HepG2 (cell line): ENCODE measurements around the gene UGT1A4. TPM values are rescaled to one million over a fixed set of nuclear protein-coding genes. Genes with fewer than 3 reads are reported as not detected.

Source experiments
- CHD4 ChIP-seq: fragments of 200-600 bp; sonication (generic); IDR thresholded peaks from 2 replicates; pipeline ENCODE4 v1.7.0; 2017; ENCODE audit warnings: mild to moderate bottlenecking, low read length, borderline replicate concordance
- ELF3 ChIP-seq: IDR thresholded peaks from 2 replicates; pipeline ENCODE4 v1.6.1; 2016; ENCODE audit warnings: missing genetic modification reagents, missing compliant biosample characterization
- IRF2 ChIP-seq: IDR thresholded peaks from 2 replicates; pipeline ENCODE4 v1.6.1; 2018; ENCODE audit warnings: missing genetic modification reagents, missing compliant biosample characterization
- KDM2A ChIP-seq: sonication (generic); formaldehyde crosslinking; IDR thresholded peaks from 2 replicates; pipeline ENCODE4 v1.4.0; 2020; ENCODE audit warnings: low read depth, missing genetic modification reagents, borderline replicate concordance
- LRRFIP1 ChIP-seq: sonication (generic); formaldehyde crosslinking; conservative IDR thresholded peaks from 2 replicates; pipeline ENCODE4 v1.4.0; 2020; ENCODE audit warnings: missing genetic modification reagents
- MEIS2 ChIP-seq: sonication (generic); formaldehyde crosslinking; IDR thresholded peaks from 2 replicates; pipeline ENCODE4 v1.9.0; 2021; ENCODE audit warnings: mild to moderate bottlenecking, missing genetic modification reagents
- NR2F1 ChIP-seq, 2 experiments: fragments of 450-650 bp in 1 of 2; formaldehyde crosslinking in 1 of 2; IDR thresholded peaks; 2 replicates each; pipeline versions ENCODE4 v1.5.0 to v1.6.1; 2016 to 2020; ENCODE audit warnings: mild to moderate bottlenecking in 1 of 2, missing compliant biosample characterization in 1 of 2, missing genetic modification reagents in 1 of 2, moderate library complexity in 1 of 2
- REST ChIP-seq, 2 experiments: IDR thresholded peaks; 2 replicates each; pipeline ENCODE4 v1.6.1; 2011 to 2012; ENCODE audit warnings: low read length in 2 of 2, borderline replicate concordance in 1 of 2, low read depth in 1 of 2, mild to moderate bottlenecking in 1 of 2, moderate library complexity in 1 of 2
- RXRA ChIP-seq: sonication (generic); formaldehyde crosslinking; IDR thresholded peaks from 2 replicates; pipeline ENCODE4 v1.5.1; 2020; ENCODE audit warnings: missing genetic modification reagents
- SMC3 ChIP-seq: IDR thresholded peaks from 2 replicates; pipeline ENCODE4 v1.6.1; 2011; ENCODE audit warnings: low read length, improper control_type of control experiment
- ZNF12 ChIP-seq: sonication (generic); formaldehyde crosslinking; IDR thresholded peaks from 2 replicates; pipeline ENCODE4 v1.5.0; 2020; ENCODE audit warnings: missing genetic modification reagents
- ZNF407 ChIP-seq: sonication (generic); formaldehyde crosslinking; IDR thresholded peaks from one replicate; pipeline ENCODE4 v1.5.1; 2020; ENCODE audit warnings: mild to moderate bottlenecking, missing genetic modification reagents; ENCODE audit errors: not compliant biosample characterization
- ZNF607 ChIP-seq: sonication (generic); formaldehyde crosslinking; IDR thresholded peaks from 2 replicates; pipeline ENCODE4 v1.5.1; 2020; ENCODE audit warnings: missing genetic modification reagents, mild to moderate bottlenecking, borderline replicate concordance
- ZNF616 ChIP-seq: sonication (generic); formaldehyde crosslinking; IDR thresholded peaks from 2 replicates; pipeline ENCODE4 v1.5.0; 2020; ENCODE audit warnings: low read depth, mild to moderate bottlenecking, missing genetic modification reagents
- polyA plus RNA-seq, 8 experiments: library from polyadenylated mRNA; depleted of rRNA in 3 of 8; stranded (reverse) in 7 of 8; unstranded in 1 of 8; fragments of >200 nt; fragmentation: Illumina TruSeq in 4 of 8; extraction: Trizol in 4 of 8; gene quantifications; 2 replicates each; pipeline versions ENCODE4 v1.2.1 to v1.2.3, GENCODE V29; 2011 to 2016; ENCODE audit warnings: low read depth in 4 of 8, missing spikeins in 1 of 8, mixed read lengths in 1 of 8; ENCODE audit not compliant: insufficient read depth in 1 of 8
- total RNA-seq, 5 experiments: library from RNA; depleted of rRNA; stranded (reverse); fragments of >200 nt; fragmentation: Illumina TruSeq; extraction: Trizol; gene quantifications; 2 replicates each; pipeline ENCODE4 v1.2.3, GENCODE V29; 2016; ENCODE audit warnings: low read depth in 1 of 5

UGT1A4 gene
- total and polyA plus RNA-seq, 2 of the 13 experiments (the other 11 are each of a cell fraction or from before 2014, with no cell fraction given), result not detected

GRCh38 chr2:233756429-233757081 lies 38.0 kb downstream of the UGT1A4 start (continued):
- TF ChIP-seq LRRFIP1 (no peak), ZNF407 (CRISPR knock-in tag) (no peak), IRF2 (CRISPR knock-in tag) (peak; percentile 54; the same call in 1 of the 2 replicates), CHD4 (peak; percentile 57; the same call in 1 of the 2 replicates), NR2F1 (CRISPR knock-in tag; IDR thresholded peaks at IDR 0.05) (peak; percentile 96 to 99), ZNF607 (CRISPR knock-in tag) (peak; percentile 78; the same call in 1 of the 2 replicates), RXRA (CRISPR knock-in tag) (peak; percentile 95; the same call in 1 of the 2 replicates), ZNF616 (CRISPR knock-in tag) (no peak), SMC3 (peak; percentile 13; the same call in 1 of the 2 replicates), ZNF12 (CRISPR knock-in tag) (peak; percentile 61; the same call in 1 of the 2 replicates), KDM2A (CRISPR knock-in tag) (no peak), REST (IDR thresholded peaks at IDR 0.05; ENCODE audit: borderline replicate concordance in 1 of 2, low read depth in 1 of 2, low read length in 2 of 2) (peak in 1 of 2 experiments; percentile 87; a peak in 2 of 4 replicates), MEIS2 (CRISPR knock-in tag) (peak; percentile 75; the same call in 1 of the 2 replicates), ELF3 (CRISPR knock-in tag) (peak; percentile 94)
